HCT116 (cell line): ENCODE data around the gene KHNYN. TPM values are rescaled to one million over a fixed set of nuclear protein-coding genes. Genes with fewer than 3 reads are reported as not detected.

Source experiments
- ATAC-seq: fragments of 200-7000 bp; cut with Tn5 transposase; 2 replicates; pipeline ENCODE4 v1.9.1; 2020; ENCODE audit warnings: mild to moderate bottlenecking, moderate library complexity
- BruUV-seq: library from RNA; stranded (reverse); fragments of 400-500 nt; replicated peaks from 2 replicates; lab custom pipeline; 2021; lab: Mats Ljungman, UMichigan
- CTCF ChIA-PET: fragments of 300-600 bp; sonication (Branson Sonifier 250); formaldehyde crosslinking; loops from one replicate; lab custom pipeline; 2021; ENCODE audit warnings: antibody characterized with exemption; lab: Charles Lee
- POLR2A ChIA-PET: fragments of 300-600, 350-600 bp; sonication (Branson Sonifier 250); formaldehyde crosslinking; loops from one replicate; lab custom pipeline; 2021; ENCODE audit warnings: antibody characterized with exemption; lab: Charles Lee
- RAD21 ChIA-PET, 2 experiments: fragments of 300-600 bp; sonication (Branson Sonifier 250); formaldehyde crosslinking; loops; one replicate each; lab custom pipeline; 2023; ENCODE audit warnings: low total read pairs in 2 of 2; ENCODE audit not compliant: uncharacterized antibody in 2 of 2, unreplicated experiment in 2 of 2, low non-redundant PET in 1 of 2; lab: Charles Lee
- DNase-seq: peaks from one replicate; pipeline ENCODE4 v3.0.0-alpha.2; 2010; ENCODE audit warnings: low read depth, low spot score
- H2AFZ ChIP-seq: fragments of 200-600 bp; shearing (Covaris generic), sonication (generic); 2 replicates; pipeline ENCODE4 v1.6.1; 2017; ENCODE audit warnings: low read depth, mixed run types, mixed read lengths, antibody characterized with exemption, low read length; ENCODE audit not compliant: poor library complexity, severe bottlenecking
- H3K27ac ChIP-seq: 2 replicates; pipeline ENCODE4 v1.5.1; 2012; ENCODE audit warnings: low read depth, low read length
- H3K27me3 ChIP-seq: fragments of 200-600 bp; sonication (generic); 2 replicates; pipeline ENCODE4 v1.6.1; 2016; ENCODE audit warnings: mixed run types, low read length, mixed read lengths; ENCODE audit not compliant: insufficient read depth
- H3K36me3 ChIP-seq, 2 experiments: fragments of 200-500 bp in 1 of 2; fragments of 200-600 bp in 1 of 2; sonication (Bioruptor generic) in 1 of 2; sonication (generic) in 1 of 2; 2 replicates each; pipeline versions ENCODE4 v1.5.1 to v1.6.1; 2014 to 2016; ENCODE audit warnings: low read length in 2 of 2, inconsistent platforms in 1 of 2, mixed read lengths in 1 of 2, mixed run types in 1 of 2; ENCODE audit not compliant: insufficient read depth in 2 of 2, control insufficient read depth in 1 of 2
- H3K4me1 ChIP-seq, 2 experiments: fragments of 200-600 bp in 1 of 2; sonication (generic) in 1 of 2; 2 replicates each; pipeline versions ENCODE4 v1.5.1 to v1.6.1; 2012 to 2017; ENCODE audit warnings: low read length in 2 of 2, inconsistent platforms in 1 of 2, mild to moderate bottlenecking in 1 of 2, mixed read lengths in 1 of 2, mixed run types in 1 of 2, moderate library complexity in 1 of 2; ENCODE audit not compliant: insufficient read depth in 2 of 2, control insufficient read depth in 1 of 2
- H3K4me2 ChIP-seq: fragments of 200-600 bp; sonication (generic); 2 replicates; pipeline ENCODE4 v1.6.1; 2017; ENCODE audit warnings: mixed run types, low read length, mixed read lengths
- H3K4me3 ChIP-seq, 2 experiments: fragments of 200-600 bp in 1 of 2; sonication (generic) in 1 of 2; replicated peaks in 1 of 2; 2 replicates each; pipeline ENCODE4 v1.5.1; 2011 to 2016; ENCODE audit warnings: low read length in 2 of 2, control low read depth in 1 of 2, low read depth in 1 of 2, mild to moderate bottlenecking in 1 of 2, mixed read lengths in 1 of 2, mixed run types in 1 of 2
- H3K79me2 ChIP-seq: fragments of 200-600 bp; sonication (generic); 2 replicates; pipeline ENCODE4 v1.6.1; 2017; ENCODE audit warnings: mild to moderate bottlenecking, mixed run types, low read length, moderate library complexity, mixed read lengths; ENCODE audit not compliant: insufficient read depth
- H3K9ac ChIP-seq: fragments of 200-600 bp; sonication (generic); 2 replicates; pipeline ENCODE4 v1.6.1; 2016; ENCODE audit warnings: low read length, mixed read lengths
- H3K9me2 ChIP-seq: fragments of 200-600 bp; sonication (generic), shearing (Covaris generic); 2 replicates; pipeline ENCODE4 v1.6.1; 2017; ENCODE audit warnings: mixed run types, mild to moderate bottlenecking, moderate library complexity; ENCODE audit not compliant: insufficient read depth
- H3K9me3 ChIP-seq, 2 experiments: fragments of 200-500 bp in 1 of 2; fragments of 200-600 bp in 1 of 2; sonication (Bioruptor generic) in 1 of 2; sonication (generic) in 1 of 2; 2 replicates each; pipeline ENCODE4 v1.6.1; 2014 to 2017; ENCODE audit warnings: low read length in 2 of 2, mixed read lengths in 2 of 2, inconsistent platforms in 1 of 2, low read depth in 1 of 2, mild to moderate bottlenecking in 1 of 2, mixed run types in 1 of 2, moderate library complexity in 1 of 2; ENCODE audit not compliant: control insufficient read depth in 1 of 2, insufficient read depth in 1 of 2
- H4K20me1 ChIP-seq: fragments of 200-600 bp; sonication (generic), shearing (Covaris generic); 2 replicates; pipeline ENCODE4 v1.6.1; 2017; ENCODE audit warnings: mixed run types, mild to moderate bottlenecking, moderate library complexity; ENCODE audit not compliant: insufficient read depth
- ATF3 ChIP-seq: IDR thresholded peaks from 2 replicates; pipeline ENCODE4 v1.6.1; 2012
- CBX3 ChIP-seq: IDR thresholded peaks from 2 replicates; pipeline ENCODE4 v1.6.1; 2012; ENCODE audit warnings: low read depth
- CEBPB ChIP-seq: IDR thresholded peaks from 2 replicates; pipeline ENCODE4 v1.6.1; 2012; ENCODE audit warnings: low read depth
- CTCF ChIP-seq, 3 experiments: fragments of 200-600 bp in 1 of 3; sonication (generic) in 1 of 3; IDR thresholded peaks in 2 of 3; conservative IDR thresholded peaks in 1 of 3; 2 replicates each; pipeline ENCODE4 v1.5.1; 2012 to 2017; ENCODE audit warnings: low read depth in 2 of 3, low read length in 2 of 3, antibody characterized with exemption in 1 of 3, borderline replicate concordance in 1 of 3, control low read depth in 1 of 3, mild to moderate bottlenecking in 1 of 3, mixed read lengths in 1 of 3, mixed run types in 1 of 3, moderate library complexity in 1 of 3; ENCODE audit not compliant: insufficient read depth in 1 of 3
- EGR1 ChIP-seq: IDR thresholded peaks from 2 replicates; pipeline ENCODE4 v1.6.1; 2012; ENCODE audit warnings: low read depth
- EZH2phosphoT487 ChIP-seq: fragments of 200-600 bp; IDR thresholded peaks from 2 replicates; pipeline ENCODE4 v1.6.1; 2018; ENCODE audit warnings: antibody characterized with exemption, borderline replicate concordance
- JUND ChIP-seq: IDR thresholded peaks from 2 replicates; pipeline ENCODE4 v1.6.1; 2012
- POLR2A ChIP-seq: IDR thresholded peaks from 2 replicates; pipeline ENCODE4 v1.7.0; 2011; ENCODE audit warnings: borderline replicate concordance; ENCODE audit not compliant: insufficient read depth, insufficient read length; ENCODE audit errors: extremely low read depth
- RAD21 ChIP-seq: IDR thresholded peaks from 2 replicates; pipeline ENCODE4 v1.6.1; 2012; ENCODE audit warnings: low read depth, mild to moderate bottlenecking
- TCF7L2 ChIP-seq: IDR thresholded peaks from 2 replicates; pipeline ENCODE4 v1.7.0; 2011; ENCODE audit warnings: borderline replicate concordance, inconsistent platforms; ENCODE audit not compliant: insufficient read depth, insufficient read length; ENCODE audit errors: extremely low read depth
- intact Hi-C: fragments of 100-400 bp; cut with micrococcal nuclease; formaldehyde crosslinking; loops from 2 replicates; pipeline ENCODE4 v1.10.0; 2022
- total RNA-seq: library from RNA; stranded (reverse); gene quantifications from one replicate; pipeline ENCODE4 v1.2.1, GENCODE V29; 2021; ENCODE audit not compliant: unreplicated experiment

The KHNYN gene
- total RNA-seq, 1 experiment from 2014 or later: 50.1 TPM

GRCh38 chr14:24435998-24436354 lies 6.2 kb downstream of the KHNYN start:
- DNase-seq (no peak), ATAC-seq (no peak)
- H3K9me2 ChIP-seq: no peaks in the 10 kb centered on the region
- TF ChIP-seq CTCF (IDR thresholded peaks at IDR 0.05 in 2 of 3, conservative IDR thresholded peaks at IDR 0.05 in 1 of 3; ENCODE audit: borderline replicate concordance in 1 of 3, insufficient read depth in 1 of 3, low read depth in 2 of 3, low read length in 2 of 3) (no peak), EZH2phosphoT487 (no peak), RAD21 (no peak), CEBPB (no peak), EGR1 (no peak), JUND (no peak), POLR2A (no peak), TCF7L2 (no peak), CBX3 (no peak), ATF3 (no peak)
- H3K4me3 ChIP-seq: no peak overlapping the region
- H3K9ac ChIP-seq: no peak overlapping the region
- H3K4me1 ChIP-seq: peaks cover 7 to 14% of the 10 kb centered on the region in 2 experiments
- no TSS peak for BruUV-seq
- H2AFZ ChIP-seq: no peak overlapping the region
- ChIA-PET POLR2A (interaction anchor here (1.1 to 1.9 kb wide), 3 partner anchors 74 to 165 kb away, joined by 3 to 9 read pairs (median 3); partner anchors contain the start of gene RABGGTA), CTCF (interaction anchor here (0.8 to 4.6 kb wide), 10 partner anchors 30 to 193 kb away, joined by 3 to 82 read pairs (median 8); partner anchors contain the start of genes CIDEB and TINF2), RAD21 (interaction anchor here in 1 of 2 experiments (1.0 kb wide), 1 partner anchor 103 kb away, joined by 4 read pairs; no protein-coding TSS in a partner anchor)
- intact Hi-C loops: loop anchor here (1.0 to 10.0 kb wide), 4 partner anchors 71 to 421 kb away; partner anchors contain the start of genes CHMP4A and MDP1
- H3K9me3 ChIP-seq: no peaks in the 10 kb centered on the region
- H3K36me3 ChIP-seq: peaks cover 27 to 39% of the 10 kb centered on the region in 2 experiments; a peak in 3 of 4 replicates
- H4K20me1 ChIP-seq: no peaks in the 10 kb centered on the region
- H3K27me3 ChIP-seq: no peaks in the 10 kb centered on the region
- H3K4me2 ChIP-seq: no peak overlapping the region
- H3K79me2 ChIP-seq: peaks cover 19% of the 10 kb centered on the region
- H3K27ac ChIP-seq: no peak overlapping the region
